ENCODE measurements around the gene TMEM175.

DNA sequence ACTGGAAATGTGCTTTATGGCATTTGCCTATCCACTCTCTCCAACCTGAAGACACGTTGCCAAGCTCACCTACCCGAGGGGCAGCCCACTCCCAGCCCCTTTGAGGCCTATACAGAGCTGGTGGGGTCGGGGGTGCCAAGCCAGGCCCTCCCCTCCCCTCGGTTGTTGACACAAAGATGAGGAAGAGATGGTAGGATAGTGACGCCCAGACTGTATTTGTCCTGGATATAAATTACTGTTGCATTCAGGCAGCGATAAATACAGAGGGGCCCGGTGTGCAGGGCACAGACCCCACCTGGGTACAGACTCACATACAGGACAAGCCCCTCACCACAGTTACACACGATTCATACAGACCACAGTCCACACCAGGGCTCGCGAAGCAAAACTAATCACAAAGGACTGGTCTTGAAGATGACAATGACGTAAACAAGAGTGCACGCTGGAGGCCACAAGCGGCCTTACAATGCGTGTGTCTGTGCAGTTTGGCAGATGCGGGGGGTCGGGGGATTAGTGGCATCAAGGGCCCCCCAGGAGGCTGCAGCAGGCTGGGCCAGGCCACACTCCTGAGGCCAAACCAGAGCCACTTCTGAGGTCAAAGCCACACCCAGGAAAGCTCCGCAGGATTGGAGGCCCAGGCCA, 26.6 kb downstream of the TMEM175 start:
- TF ChIP-seq, protein P1, sequence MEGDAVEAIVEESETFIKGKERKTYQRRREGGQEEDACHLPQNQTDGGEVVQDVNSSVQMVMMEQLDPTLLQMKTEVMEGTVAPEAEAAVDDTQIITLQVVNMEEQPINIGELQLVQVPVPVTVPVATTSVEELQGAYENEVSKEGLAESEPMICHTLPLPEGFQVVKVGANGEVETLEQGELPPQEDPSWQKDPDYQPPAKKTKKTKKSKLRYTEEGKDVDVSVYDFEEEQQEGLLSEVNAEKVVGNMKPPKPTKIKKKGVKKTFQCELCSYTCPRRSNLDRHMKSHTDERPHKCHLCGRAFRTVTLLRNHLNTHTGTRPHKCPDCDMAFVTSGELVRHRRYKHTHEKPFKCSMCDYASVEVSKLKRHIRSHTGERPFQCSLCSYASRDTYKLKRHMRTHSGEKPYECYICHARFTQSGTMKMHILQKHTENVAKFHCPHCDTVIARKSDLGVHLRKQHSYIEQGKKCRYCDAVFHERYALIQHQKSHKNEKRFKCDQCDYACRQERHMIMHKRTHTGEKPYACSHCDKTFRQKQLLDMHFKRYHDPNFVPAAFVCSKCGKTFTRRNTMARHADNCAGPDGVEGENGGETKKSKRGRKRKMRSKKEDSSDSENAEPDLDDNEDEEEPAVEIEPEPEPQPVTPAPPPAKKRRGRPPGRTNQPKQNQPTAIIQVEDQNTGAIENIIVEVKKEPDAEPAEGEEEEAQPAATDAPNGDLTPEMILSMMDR (IDR thresholded peaks at IDR 0.05; ENCODE audit: low read depth, low read length), result no peak
- TF ChIP-seq EZH2phosphoT487 (IDR thresholded peaks at IDR 0.05; ENCODE audit: low read depth), result no peak
